ENCODE data around the gene PTPRM.

GRCh38 chr18:7908681-7909299 lies 341.7 kb downstream of the PTPRM start:
- TF ChIP-seq CTCF (IDR thresholded peaks at IDR 0.05) (no peak), ELF4 (CRISPR knock-in tag; IDR thresholded peaks at IDR 0.05; ENCODE audit: low read depth) (no peak), ZSCAN18 (CRISPR knock-in tag; IDR thresholded peaks at IDR 0.05) (no peak), ZBTB21 (CRISPR knock-in tag; IDR thresholded peaks at IDR 0.05; ENCODE audit: borderline replicate concordance) (no peak), FOXJ3 (CRISPR knock-in tag; IDR thresholded peaks at IDR 0.05; ENCODE audit: borderline replicate concordance) (no peak), TP53 (CRISPR knock-in tag; IDR thresholded peaks at IDR 0.05) (no peak)
- TF ChIP-seq, protein P1, sequence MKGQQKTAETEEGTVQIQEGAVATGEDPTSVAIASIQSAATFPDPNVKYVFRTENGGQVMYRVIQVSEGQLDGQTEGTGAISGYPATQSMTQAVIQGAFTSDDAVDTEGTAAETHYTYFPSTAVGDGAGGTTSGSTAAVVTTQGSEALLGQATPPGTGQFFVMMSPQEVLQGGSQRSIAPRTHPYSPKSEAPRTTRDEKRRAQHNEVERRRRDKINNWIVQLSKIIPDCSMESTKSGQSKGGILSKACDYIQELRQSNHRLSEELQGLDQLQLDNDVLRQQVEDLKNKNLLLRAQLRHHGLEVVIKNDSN (CRISPR knock-in tag; IDR thresholded peaks at IDR 0.05), result no peak
